Cardiac fibroblast (primary cell): ENCODE measurements around the gene DTHD1.

Source experiments
- DNase-seq, 2 donors: peaks; one replicate each; pipeline versions ENCODE4 v3.0.0 to v3.0.0-alpha.2; 2010; ENCODE audit warnings: low read depth in 2 of 2
- H3K4me3 ChIP-seq, 2 donors: replicated peaks in 1 of 2; 1 replicate in 1 of 2; 2 replicates in 1 of 2; pipeline ENCODE4 v1.5.1; 2011; ENCODE audit warnings: low read depth in 2 of 2, low read length in 2 of 2, mild to moderate bottlenecking in 2 of 2, moderate library complexity in 1 of 2
- TF ChIP-seq, protein P1 (sequence below): IDR thresholded peaks from one replicate; pipeline ENCODE4 v1.5.1; 2011; ENCODE audit warnings: low read depth, mild to moderate bottlenecking, low read length, inconsistent platforms

DTHD1 gene

DNA sequence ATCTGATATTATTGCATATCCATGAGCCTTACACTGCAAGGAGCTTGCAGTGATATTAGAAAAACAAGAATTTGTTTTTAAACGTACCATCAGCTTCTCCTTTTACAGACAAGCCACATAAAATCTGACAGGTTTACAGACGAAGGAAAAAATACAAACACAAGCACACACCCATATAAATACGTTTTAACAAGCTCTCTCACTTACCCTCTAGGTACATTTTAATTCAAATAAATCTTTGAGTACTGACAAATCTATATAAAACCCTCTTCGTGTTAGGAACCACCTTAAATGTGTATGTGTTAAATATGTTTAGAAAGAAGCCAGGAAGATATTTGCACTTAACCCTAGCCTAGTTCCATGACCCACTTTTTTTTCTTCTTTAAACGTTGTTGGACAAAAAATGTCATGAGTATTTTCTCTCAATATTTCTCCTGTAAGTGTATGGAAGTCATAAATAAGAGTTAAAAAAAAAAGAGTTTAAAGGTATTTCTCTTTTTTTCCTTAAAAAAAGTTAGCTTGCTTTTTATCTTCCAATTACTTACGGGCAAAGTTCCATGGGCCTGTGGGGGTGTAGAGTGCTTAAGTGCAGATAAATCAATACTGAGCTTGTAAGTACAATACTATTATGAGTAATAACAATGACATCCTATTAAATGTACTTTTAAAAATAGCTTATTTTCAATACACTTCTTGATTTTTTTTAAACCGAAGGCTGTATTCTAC, 38.6 kb upstream of the DTHD1 start:
- no peak overlapping the region for H3K4me3 ChIP-seq
- TF ChIP-seq, protein P1, sequence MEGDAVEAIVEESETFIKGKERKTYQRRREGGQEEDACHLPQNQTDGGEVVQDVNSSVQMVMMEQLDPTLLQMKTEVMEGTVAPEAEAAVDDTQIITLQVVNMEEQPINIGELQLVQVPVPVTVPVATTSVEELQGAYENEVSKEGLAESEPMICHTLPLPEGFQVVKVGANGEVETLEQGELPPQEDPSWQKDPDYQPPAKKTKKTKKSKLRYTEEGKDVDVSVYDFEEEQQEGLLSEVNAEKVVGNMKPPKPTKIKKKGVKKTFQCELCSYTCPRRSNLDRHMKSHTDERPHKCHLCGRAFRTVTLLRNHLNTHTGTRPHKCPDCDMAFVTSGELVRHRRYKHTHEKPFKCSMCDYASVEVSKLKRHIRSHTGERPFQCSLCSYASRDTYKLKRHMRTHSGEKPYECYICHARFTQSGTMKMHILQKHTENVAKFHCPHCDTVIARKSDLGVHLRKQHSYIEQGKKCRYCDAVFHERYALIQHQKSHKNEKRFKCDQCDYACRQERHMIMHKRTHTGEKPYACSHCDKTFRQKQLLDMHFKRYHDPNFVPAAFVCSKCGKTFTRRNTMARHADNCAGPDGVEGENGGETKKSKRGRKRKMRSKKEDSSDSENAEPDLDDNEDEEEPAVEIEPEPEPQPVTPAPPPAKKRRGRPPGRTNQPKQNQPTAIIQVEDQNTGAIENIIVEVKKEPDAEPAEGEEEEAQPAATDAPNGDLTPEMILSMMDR: no peak
- no peak for DNase-seq

DNA sequence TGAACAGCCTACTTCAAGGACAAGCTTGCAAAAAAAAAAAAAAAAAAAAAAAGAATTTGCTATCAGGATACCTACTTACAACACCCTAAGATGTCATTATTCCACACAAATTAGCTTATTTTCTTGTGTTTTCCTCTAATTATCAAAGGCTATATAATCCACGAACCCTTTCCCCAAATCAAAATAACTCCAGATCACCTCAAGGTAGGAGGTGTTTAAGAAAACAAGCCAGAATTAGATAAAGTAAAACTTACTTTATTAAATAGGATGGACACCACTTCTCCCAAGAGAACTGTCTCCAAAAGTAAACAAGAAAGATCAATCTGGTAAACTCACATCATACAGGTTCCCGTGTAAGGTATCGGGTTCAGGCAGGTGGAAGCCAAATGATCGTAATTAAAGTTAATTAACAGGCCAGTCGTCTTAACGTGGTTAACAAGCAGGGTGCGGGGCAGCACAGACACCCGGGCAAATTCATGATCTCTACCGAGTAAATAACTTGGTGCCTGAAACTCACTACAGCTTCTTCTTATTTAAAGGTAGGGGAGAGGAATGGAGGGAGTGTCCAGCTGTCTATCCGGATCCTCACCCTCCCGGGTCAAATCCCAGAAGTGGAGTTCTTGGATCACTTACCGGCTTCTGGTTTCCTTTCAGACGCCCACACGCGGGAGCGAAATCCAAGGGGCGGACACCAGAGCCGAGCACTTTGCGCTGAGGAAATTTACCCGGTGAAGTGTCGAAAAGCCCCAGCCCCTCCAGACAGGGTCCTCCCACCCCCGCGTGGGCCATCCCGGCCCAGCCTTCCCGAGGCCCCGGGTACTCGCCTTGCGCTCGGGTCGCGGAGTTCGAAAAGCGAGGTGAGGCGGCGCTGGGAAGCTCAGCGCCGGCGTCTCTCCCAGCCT, 37.8 kb upstream of the DTHD1 start:
- TF ChIP-seq, protein P1: no peak
- peak overlapping the region; percentile 46 to 56 for H3K4me3 ChIP-seq
- peak; percentile 12 to 15 for DNase-seq

DNA sequence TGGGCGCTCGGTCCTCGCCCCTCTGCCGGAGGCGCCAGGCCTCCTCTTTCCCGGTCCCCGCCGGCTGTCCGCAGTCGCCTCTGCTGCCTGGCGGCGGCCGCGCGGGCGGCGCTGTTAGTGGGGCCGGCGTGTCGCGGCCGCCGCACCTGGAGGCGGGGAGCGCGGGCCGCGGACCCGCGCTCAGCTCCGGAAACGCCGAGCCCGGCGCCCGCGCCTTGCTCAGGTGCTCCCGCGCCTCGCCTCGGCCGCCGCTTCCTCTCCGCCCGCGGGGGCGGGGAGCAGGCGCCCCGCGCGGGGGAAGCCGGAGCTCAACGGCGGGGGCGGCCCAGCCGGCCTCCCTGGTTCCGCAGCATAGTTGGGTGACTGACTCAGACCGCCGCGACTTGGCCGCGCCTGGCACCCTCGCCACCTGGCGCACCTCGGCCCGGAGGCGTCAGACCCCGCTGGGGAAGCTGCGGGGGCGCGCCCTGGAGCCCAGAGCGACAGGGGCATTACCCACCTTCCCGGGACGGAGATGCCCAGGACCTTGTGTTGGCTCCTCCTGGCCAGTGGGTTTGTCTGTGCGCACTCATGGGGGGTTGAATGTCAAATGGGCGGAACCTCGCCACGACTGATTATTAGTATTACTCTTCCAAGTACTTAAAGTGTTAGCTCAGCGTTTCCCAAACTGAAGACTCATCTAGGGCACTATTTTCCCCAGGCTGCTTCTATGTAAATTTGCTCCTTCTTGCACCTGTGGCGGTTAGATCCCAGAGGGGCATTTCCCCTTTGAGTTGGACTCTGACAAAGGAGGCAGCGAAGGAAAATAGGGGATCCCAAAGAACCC, 36.9 kb upstream of the DTHD1 start, which contains the start of gene ARAP2:
ARAP2 (minus strand) TSS at position 258 of the 826 bp plus-strand sequence. CDS start 15,028 bp downstream, outside the sequence.
- H3K4me3 ChIP-seq: peak within 1 kb of the TSS; percentile 46 to 56
- TF ChIP-seq, protein P1: no peak
- peak; percentile 2 to 10 for DNase-seq

DNA sequence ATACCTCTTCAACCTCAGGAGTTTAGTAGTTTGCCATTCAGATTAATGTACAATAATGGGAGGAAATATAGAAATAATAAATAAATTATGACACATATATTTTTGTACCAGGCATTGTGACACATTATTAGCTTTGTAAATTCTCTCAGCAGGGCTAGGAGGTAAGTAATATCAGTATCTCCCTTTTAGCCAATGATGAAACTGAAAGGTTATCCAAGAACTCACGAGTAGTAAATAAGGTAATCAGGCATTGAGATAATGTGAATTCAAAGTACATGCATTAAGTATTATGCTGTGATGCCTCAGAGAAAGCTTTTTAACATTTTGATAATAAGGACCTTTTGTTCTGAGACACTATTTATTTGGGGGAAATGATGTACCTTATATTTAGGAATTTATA, 31.8 kb upstream of the DTHD1 start:
- no peak for DNase-seq
- TF ChIP-seq, protein P1: no peak

DNA sequence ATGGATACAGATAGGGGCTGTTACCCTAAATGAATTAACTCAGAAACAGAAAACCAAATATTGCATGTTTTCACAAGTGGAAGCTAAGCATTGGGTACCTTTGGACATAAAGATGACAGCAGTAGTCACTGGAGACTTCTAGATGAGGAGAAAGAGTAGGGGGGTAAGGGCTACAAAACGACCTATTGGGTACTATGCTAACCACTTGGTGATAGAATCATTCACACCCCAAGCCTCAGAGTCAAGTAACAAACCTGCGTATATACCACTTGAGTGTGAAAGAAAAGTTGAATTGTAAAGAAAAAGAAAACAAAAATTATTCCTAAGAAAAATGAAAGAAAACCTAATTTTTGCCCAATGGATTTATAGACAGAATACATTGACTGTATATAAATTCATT, 29.4 kb upstream of the DTHD1 start:
- no peak for DNase-seq
- no peak overlapping the region for H3K4me3 ChIP-seq
- TF ChIP-seq, protein P1: no peak

More for the DNA sequence above, 31.8 kb upstream of the DTHD1 start:
- H3K4me3 ChIP-seq: no peak overlapping the region

DNA sequence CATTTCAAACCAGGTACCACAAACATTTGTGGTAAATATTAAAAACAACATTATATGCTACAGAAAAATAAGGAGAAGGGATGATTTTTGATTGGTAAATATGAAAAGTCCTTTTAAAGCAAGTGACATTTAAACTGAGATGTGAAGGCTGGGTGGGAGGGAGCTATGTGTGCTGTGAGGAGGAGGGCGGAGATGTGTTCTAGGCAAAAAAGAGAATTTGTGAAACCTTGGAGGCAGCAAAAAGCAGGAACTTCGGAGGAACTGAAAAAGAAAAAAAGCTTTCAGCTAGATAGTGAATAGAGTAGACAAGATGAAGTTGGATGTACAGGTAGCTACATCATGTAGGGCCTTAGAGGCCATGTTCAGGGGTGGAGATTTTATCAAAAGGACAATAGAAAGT, 27.0 kb upstream of the DTHD1 start:
- no peak overlapping the region for H3K4me3 ChIP-seq
- no peak for DNase-seq
- TF ChIP-seq, protein P1: no peak
